Measurements from ENCODE around the gene NUBPL.
A peak's percentile ranks its signal among the peaks of the same experiment; 100 is the strongest.

The NUBPL gene

DNA sequence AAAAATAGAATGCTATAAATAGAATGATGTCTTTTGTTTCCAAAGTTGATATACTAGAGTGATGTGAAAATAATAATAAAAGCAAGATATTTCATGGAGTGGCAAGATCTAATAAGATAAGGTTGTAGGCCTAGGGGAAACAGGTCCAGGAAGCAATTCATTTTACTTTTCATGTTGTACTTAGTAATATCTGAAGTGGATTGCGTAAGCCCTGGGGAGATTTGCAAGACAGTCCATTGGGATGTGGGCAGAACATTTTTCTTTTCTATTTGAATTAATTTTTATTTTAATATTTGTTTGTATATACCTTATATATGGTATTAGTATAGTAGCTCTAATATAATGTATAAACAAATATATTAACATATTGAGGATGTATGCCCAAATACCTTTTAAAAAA, 7.5 kb downstream of the NUBPL start:
- H3K36me3 ChIP-seq (ENCODE audit: insufficient read depth, low read length), result no peaks in the 10 kb centered on the region
- peaks cover 31% of the 10 kb centered on the region for H3K4me1 ChIP-seq (ENCODE audit: insufficient read depth, low read length, poor library complexity, severe bottlenecking)
- no peak for TF ChIP-seq EZH2phosphoT487 (IDR thresholded peaks at IDR 0.05; ENCODE audit: borderline replicate concordance)
- TF ChIP-seq, protein P1, sequence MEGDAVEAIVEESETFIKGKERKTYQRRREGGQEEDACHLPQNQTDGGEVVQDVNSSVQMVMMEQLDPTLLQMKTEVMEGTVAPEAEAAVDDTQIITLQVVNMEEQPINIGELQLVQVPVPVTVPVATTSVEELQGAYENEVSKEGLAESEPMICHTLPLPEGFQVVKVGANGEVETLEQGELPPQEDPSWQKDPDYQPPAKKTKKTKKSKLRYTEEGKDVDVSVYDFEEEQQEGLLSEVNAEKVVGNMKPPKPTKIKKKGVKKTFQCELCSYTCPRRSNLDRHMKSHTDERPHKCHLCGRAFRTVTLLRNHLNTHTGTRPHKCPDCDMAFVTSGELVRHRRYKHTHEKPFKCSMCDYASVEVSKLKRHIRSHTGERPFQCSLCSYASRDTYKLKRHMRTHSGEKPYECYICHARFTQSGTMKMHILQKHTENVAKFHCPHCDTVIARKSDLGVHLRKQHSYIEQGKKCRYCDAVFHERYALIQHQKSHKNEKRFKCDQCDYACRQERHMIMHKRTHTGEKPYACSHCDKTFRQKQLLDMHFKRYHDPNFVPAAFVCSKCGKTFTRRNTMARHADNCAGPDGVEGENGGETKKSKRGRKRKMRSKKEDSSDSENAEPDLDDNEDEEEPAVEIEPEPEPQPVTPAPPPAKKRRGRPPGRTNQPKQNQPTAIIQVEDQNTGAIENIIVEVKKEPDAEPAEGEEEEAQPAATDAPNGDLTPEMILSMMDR (conservative IDR thresholded peaks at IDR 0.05; ENCODE audit: low read length), result no peak
- H3K4me3 ChIP-seq (ENCODE audit: low read length, poor library complexity, severe bottlenecking), result peak overlapping the region; percentile 25
- no peak overlapping the region for H2AFZ ChIP-seq (ENCODE audit: low read length)
- no peaks in the 10 kb centered on the region for H3K27me3 ChIP-seq (ENCODE audit: insufficient read depth, low read length, poor library complexity, severe bottlenecking)
- peak overlapping the region; percentile 56 for H3K4me2 ChIP-seq (ENCODE audit: low read depth, low read length, poor library complexity, severe bottlenecking)
- H3F3A ChIP-seq (ENCODE audit: low read depth), result no peaks in the 10 kb centered on the region
- H3K9me2 ChIP-seq (replicated peaks; ENCODE audit: low read depth, low read length), result no peaks in the 10 kb centered on the region
- no peaks in the 10 kb centered on the region for H4K20me1 ChIP-seq (ENCODE audit: insufficient read depth, low read length, poor library complexity, severe bottlenecking)
- no peaks in the 10 kb centered on the region for H3K79me2 ChIP-seq (ENCODE audit: insufficient read depth, low read length)
- H3K9me3 ChIP-seq (ENCODE audit: insufficient read depth, low read depth, low read length), result no peaks in the 10 kb centered on the region
- no peak overlapping the region for H3K9ac ChIP-seq (ENCODE audit: low read depth, low read length, poor library complexity, severe bottlenecking)

DNA sequence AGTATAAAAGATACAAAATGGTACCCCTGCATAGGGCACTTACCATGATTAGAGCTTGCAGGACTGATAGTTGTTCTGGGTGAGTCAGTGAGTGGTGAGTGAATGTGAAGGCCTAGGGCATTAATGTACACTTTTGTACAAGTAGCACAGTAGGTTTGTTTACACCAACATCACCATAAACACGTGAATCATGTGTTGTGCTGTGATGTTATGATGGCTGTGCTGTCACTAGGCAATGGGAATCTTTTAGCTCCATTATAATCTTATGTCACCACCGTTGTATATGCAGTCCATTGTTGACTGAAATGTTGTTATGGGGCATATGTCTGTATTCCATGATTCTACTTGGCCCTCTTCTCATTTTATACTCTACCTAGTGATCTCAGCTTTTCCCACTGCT, 11.8 kb downstream of the NUBPL start:
- H2AFZ ChIP-seq (ENCODE audit: low read length), result no peak overlapping the region
- H3K36me3 ChIP-seq (ENCODE audit: insufficient read depth, low read length), result no peaks in the 10 kb centered on the region; the same call in 1 of the 2 replicates
- no peaks in the 10 kb centered on the region for H3F3A ChIP-seq (ENCODE audit: low read depth)
- no peaks in the 10 kb centered on the region for H3K79me2 ChIP-seq (ENCODE audit: insufficient read depth, low read length)
- H3K9ac ChIP-seq (ENCODE audit: low read depth, low read length, poor library complexity, severe bottlenecking), result no peak overlapping the region
- H3K27me3 ChIP-seq (ENCODE audit: insufficient read depth, low read length, poor library complexity, severe bottlenecking), result no peaks in the 10 kb centered on the region
- no peaks in the 10 kb centered on the region for H3K9me3 ChIP-seq (ENCODE audit: insufficient read depth, low read depth, low read length)
- TF ChIP-seq, protein P1 (conservative IDR thresholded peaks at IDR 0.05; ENCODE audit: low read length), result no peak
- no peak for TF ChIP-seq EZH2phosphoT487 (IDR thresholded peaks at IDR 0.05; ENCODE audit: borderline replicate concordance)
- no peak overlapping the region for H3K4me2 ChIP-seq (ENCODE audit: low read depth, low read length, poor library complexity, severe bottlenecking)
- no peak overlapping the region for H3K4me3 ChIP-seq (ENCODE audit: low read length, poor library complexity, severe bottlenecking)
- H3K9me2 ChIP-seq (replicated peaks; ENCODE audit: low read depth, low read length), result no peaks in the 10 kb centered on the region
- peaks cover 8% of the 10 kb centered on the region for H3K4me1 ChIP-seq (ENCODE audit: insufficient read depth, low read length, poor library complexity, severe bottlenecking)
- no peaks in the 10 kb centered on the region for H4K20me1 ChIP-seq (ENCODE audit: insufficient read depth, low read length, poor library complexity, severe bottlenecking)

DNA sequence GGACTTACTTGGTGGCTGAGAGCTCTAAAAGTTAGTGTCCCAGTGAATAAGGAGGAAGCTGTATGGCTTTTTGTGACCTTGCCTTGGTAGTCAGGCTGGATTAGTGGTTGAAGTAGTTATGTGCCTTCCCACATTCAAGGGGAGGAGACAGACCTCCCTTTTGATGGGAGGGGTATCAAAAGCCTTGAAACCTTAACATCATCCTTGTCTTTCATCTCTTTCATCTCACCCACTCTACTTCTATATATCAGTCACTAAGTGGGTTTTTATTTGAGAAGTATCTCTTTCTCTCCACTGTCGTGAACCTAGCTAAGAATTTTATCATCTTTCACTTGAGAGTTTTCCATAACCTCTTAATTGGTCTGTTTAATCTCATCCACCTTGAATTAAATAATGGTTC, 15.7 kb downstream of the NUBPL start:
- TF ChIP-seq, protein P1 (conservative IDR thresholded peaks at IDR 0.05; ENCODE audit: low read length), result no peak
- no peak for TF ChIP-seq EZH2phosphoT487 (IDR thresholded peaks at IDR 0.05; ENCODE audit: borderline replicate concordance)
- Histone ChIP-seq H3K27me3 (ENCODE audit: insufficient read depth, low read length, poor library complexity, severe bottlenecking) (no peaks in the 10 kb centered on the region), H4K20me1 (ENCODE audit: insufficient read depth, low read length, poor library complexity, severe bottlenecking) (no peaks in the 10 kb centered on the region), H3K36me3 (ENCODE audit: insufficient read depth, low read length) (no peaks in the 10 kb centered on the region; the same call in 1 of the 2 replicates), H3K4me3 (ENCODE audit: low read length, poor library complexity, severe bottlenecking) (no peak overlapping the region), H2AFZ (ENCODE audit: low read length) (no peak overlapping the region), H3K9me3 (ENCODE audit: insufficient read depth, low read depth, low read length) (no peaks in the 10 kb centered on the region), H3K9ac (ENCODE audit: low read depth, low read length, poor library complexity, severe bottlenecking) (no peak overlapping the region), H3K4me2 (ENCODE audit: low read depth, low read length, poor library complexity, severe bottlenecking) (no peak overlapping the region), H3K4me1 (ENCODE audit: insufficient read depth, low read length, poor library complexity, severe bottlenecking) (no peaks in the 10 kb centered on the region), H3F3A (ENCODE audit: low read depth) (no peaks in the 10 kb centered on the region), H3K79me2 (ENCODE audit: insufficient read depth, low read length) (no peaks in the 10 kb centered on the region), H3K9me2 (replicated peaks; ENCODE audit: low read depth, low read length) (no peaks in the 10 kb centered on the region)
